Spinal cord (tissue), 10 donors: ENCODE measurements around the gene ACOXL. TPM values are rescaled to one million over a fixed set of nuclear protein-coding genes. Genes with fewer than 3 reads are reported as not detected.

ENCODE experiments used
- DNase-seq, 6 donors: peaks; one replicate each; pipeline versions ENCODE4 v3.0.0 to v3.0.0-alpha.2; 2013 to 2015; ENCODE audit warnings: low spot score in 6 of 6, low read depth in 4 of 6
- H3K27ac ChIP-seq: one replicate; pipeline ENCODE4 v1.5.1; 2013; ENCODE audit warnings: low read depth, low read length, control low read depth
- H3K27me3 ChIP-seq: one replicate; pipeline ENCODE4 v1.6.1; 2013; ENCODE audit warnings: low read length; ENCODE audit not compliant: control insufficient read depth, insufficient read depth
- H3K36me3 ChIP-seq: one replicate; pipeline ENCODE4 v1.6.1; 2013; ENCODE audit warnings: low read length; ENCODE audit not compliant: control insufficient read depth, insufficient read depth
- H3K4me1 ChIP-seq: one replicate; pipeline ENCODE4 v1.6.1; 2013; ENCODE audit warnings: low read length; ENCODE audit not compliant: control insufficient read depth, insufficient read depth
- H3K4me3 ChIP-seq: one replicate; pipeline ENCODE4 v1.5.1; 2013; ENCODE audit warnings: low read depth, low read length, control low read depth
- H3K9me3 ChIP-seq: one replicate; pipeline ENCODE4 v1.6.1; 2013; ENCODE audit warnings: low read length; ENCODE audit not compliant: control insufficient read depth, insufficient read depth
- WGBS: methylation state at CpG from one replicate; pipeline ENCODE4 v1.1.5; 2013; ENCODE audit warnings: missing lambda C conversion rate; ENCODE audit not compliant: insufficient coverage; 5-methylcytosine and 5-hydroxymethylcytosine counted together
- polyA plus RNA-seq, 2 donors: library from polyadenylated mRNA; unstranded; fragments of 120-200 nt; gene quantifications; one replicate each; pipeline ENCODE4 v1.2.1, GENCODE V29; 2013; ENCODE audit not compliant: insufficient read length in 2 of 2
- total RNA-seq, 2 donors: library from RNA; depleted of rRNA in 1 of 2; stranded (reverse); fragments of 120-200 nt in 1 of 2; fragments of >200 nt in 1 of 2; gene quantifications; one replicate each; pipeline versions ENCODE4 v1.2.3 to v1.2.4, GENCODE V29; 2013 to 2014
- donor health status: healthy.

Gene ACOXL
- total and polyA plus RNA-seq, 4 donors = 0.06 to 0.45 (median 0.26) TPM

DNA sequence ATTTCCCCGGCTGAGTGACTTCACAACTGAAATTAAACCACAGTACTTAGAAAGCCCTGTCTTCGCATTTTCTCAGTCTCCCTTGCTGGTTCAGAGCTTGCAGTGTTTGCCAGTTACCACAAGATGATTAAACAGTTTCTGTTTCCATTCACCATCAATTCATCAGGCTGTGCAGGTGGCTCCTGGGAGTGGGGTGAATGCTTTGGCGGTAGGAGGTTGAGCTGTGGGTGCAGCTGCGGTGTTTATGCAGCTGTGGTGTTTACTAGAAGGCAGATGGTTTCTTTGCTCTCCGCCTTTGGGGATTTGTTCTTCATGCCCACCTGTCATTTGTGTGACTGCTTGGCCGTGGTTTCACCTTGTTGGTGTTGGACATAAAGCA is 16.1 kb downstream of the ACOXL start:
- Histone ChIP-seq H3K36me3 (no peaks in the 10 kb centered on the region), H3K27ac (no peak overlapping the region), H3K4me3 (no peak overlapping the region), H3K4me1 (peaks cover 12% of the 10 kb centered on the region), H3K27me3 (no peaks in the 10 kb centered on the region), H3K9me3 (no peaks in the 10 kb centered on the region)
- 22% methylated on average over 4 of the region's 6 CpGs for WGBS
- DNase-seq = peak in 2 of 6 donors; percentile 23 to 76

DNA sequence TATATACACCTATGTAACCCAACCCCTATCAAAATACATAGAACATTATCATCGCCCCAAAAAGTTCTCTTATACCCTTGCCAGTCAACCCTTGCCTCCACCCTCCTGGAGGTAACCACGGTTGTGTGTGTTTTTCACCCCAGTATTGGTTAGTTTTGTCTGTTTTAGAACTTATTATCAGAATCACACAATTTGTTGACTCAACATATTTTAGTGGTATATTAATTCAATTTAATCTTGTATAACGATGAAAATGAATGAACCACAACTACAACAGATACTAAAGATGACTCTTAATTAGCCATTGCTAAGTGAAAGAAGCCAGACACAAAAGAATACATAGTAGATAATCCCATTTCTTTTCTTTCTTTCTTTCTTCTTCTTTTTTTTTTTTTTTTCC is 19.3 kb downstream of the ACOXL start:
- Histone ChIP-seq H3K27me3 (no peaks in the 10 kb centered on the region), H3K27ac (no peak overlapping the region), H3K4me3 (no peak overlapping the region), H3K4me1 (peaks cover 12% of the 10 kb centered on the region), H3K9me3 (no peaks in the 10 kb centered on the region), H3K36me3 (no peaks in the 10 kb centered on the region)
- no CpG with 5 or more reads among the region's 3 CpGs for WGBS
- no peak for DNase-seq

DNA sequence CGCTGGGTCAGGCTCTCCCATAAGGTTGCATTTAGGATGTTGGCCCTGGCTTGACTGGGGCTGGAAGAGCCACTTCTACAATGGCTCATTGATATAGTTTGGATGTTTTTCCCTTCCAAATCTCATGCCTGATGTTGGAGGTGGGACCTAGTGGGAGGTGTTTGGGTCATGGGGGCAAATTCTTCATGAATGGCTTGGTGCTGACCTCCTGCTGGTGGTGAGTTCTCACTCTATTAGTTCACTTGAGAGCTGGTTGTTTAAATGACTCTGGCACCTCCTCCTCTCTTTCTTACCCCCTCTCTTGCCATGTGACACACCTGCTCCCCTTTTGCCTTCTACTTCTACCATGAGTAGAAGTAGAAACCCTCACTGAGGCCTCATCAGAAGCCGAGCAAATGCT is 20.5 kb downstream of the ACOXL start:
- Histone ChIP-seq H3K27me3 (no peaks in the 10 kb centered on the region), H3K36me3 (no peaks in the 10 kb centered on the region), H3K27ac (no peak overlapping the region), H3K4me1 (peaks cover 8% of the 10 kb centered on the region), H3K9me3 (no peaks in the 10 kb centered on the region), H3K4me3 (no peak overlapping the region)
- no peak for DNase-seq
- WGBS = 100% methylated on average over 2 of the region's 2 CpGs

DNA sequence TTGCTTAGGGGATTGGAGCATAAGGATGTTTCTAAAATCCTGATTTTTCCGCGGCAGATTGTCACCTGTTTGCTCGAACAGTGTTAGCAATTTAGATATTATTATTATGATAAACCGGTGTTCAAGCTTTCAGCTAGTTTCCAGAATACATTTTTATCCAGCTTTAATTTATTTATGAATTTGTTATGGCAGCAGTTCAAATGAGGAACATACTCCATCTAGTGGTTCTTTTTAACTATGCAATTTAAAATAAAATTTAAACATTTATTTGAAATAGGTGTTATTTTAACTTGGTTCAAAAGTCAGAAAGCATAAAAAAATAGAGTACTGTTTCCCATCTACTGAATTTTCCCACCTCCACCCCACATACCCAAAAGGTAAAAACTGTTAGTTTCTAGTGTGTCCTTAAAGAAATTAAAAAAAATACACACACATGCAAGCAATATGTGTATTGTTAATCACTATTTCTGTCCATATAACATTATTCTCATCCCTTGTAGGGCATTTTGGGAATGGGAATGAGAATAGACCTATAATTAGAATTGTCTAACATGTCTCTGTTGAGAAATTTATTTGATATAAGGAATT is 23.2 kb downstream of the ACOXL start:
- H3K27me3 ChIP-seq = no peaks in the 10 kb centered on the region
- WGBS = no CpG with 5 or more reads among the region's 4 CpGs

DNA sequence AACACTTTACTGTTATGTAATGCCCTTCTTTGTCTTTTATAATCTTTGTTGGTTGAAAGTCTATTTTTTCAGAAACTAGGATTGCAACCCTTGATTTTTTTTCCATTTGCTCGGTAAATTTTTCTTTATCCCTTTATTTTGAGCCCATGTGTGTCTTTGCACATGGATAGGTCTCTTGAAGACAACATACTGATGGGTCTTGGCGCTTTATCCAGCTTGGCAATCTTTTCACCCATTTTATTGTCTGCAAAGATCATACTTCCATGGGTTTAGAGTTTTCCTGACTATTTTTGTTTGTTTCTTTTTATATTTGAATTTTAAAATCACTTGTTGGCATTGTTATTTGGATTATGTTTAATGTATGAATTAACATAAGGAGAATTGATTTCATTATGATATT is 27.0 kb downstream of the ACOXL start:
- Histone ChIP-seq H3K9me3 (no peaks in the 10 kb centered on the region), H3K27me3 (no peaks in the 10 kb centered on the region), H3K4me3 (no peak overlapping the region), H3K27ac (no peak overlapping the region), H3K36me3 (no peaks in the 10 kb centered on the region), H3K4me1 (no peaks in the 10 kb centered on the region)
- DNase-seq = no peak
- WGBS = no CpG with 5 or more reads among the region's 2 CpGs

More for the DNA sequence above, 23.2 kb downstream of the ACOXL start:
- DNase-seq = peak in 2 of 6 donors; percentile 26 to 61
- H3K4me1 ChIP-seq = no peaks in the 10 kb centered on the region
- no peak overlapping the region for H3K27ac ChIP-seq
- no peak overlapping the region for H3K4me3 ChIP-seq
- no peaks in the 10 kb centered on the region for H3K9me3 ChIP-seq
- H3K36me3 ChIP-seq = no peaks in the 10 kb centered on the region

DNA sequence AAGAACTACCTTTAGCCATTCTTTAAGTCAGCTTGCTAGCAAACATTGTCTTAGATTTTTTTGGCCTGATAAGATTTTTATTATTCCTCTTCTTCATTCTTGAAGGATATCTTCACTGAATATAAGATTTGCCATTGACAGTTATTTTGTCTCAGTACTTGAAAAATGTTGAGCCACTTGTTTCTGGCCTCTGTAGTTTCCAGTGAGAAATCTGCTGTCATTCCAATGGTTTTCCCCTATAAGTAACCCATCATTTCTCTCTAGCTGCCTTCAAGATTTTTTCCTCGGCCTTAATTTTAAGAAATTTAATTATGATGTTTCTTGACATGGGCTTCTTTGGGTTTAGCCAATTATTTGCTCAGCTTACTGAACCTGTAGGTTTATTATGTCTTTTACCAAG is 32.6 kb downstream of the ACOXL start:
- Histone ChIP-seq H3K27ac (no peak overlapping the region), H3K36me3 (no peaks in the 10 kb centered on the region), H3K4me1 (peaks cover 2% of the 10 kb centered on the region), H3K9me3 (no peaks in the 10 kb centered on the region), H3K27me3 (no peaks in the 10 kb centered on the region), H3K4me3 (no peak overlapping the region)
- no peak for DNase-seq
- no CpG with 5 or more reads among the region's 1 CpG for WGBS

DNA sequence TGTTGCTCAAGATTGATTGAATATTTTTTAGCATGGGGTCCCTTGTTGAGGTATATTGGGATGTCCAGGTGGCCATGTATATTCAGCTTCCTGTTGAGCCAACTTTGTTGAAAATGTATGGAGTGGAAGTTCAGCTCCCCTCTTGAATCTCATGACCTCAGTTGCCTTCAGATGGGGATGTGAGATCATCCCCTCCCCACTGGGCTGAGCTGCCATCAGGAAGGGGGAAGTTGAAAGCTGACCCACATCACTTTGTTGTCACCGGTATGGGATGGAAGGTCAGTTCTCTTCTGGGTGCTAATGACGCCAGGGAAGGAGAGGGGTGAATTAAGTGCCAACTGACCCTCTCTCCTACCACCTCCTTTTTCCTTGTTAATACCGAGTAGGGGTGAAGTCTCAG is 33.9 kb downstream of the ACOXL start:
- H3K27ac ChIP-seq = no peak overlapping the region
- H3K9me3 ChIP-seq = no peaks in the 10 kb centered on the region
- H3K36me3 ChIP-seq = no peaks in the 10 kb centered on the region
- no CpG with 5 or more reads among the region's 3 CpGs for WGBS
- no peaks in the 10 kb centered on the region for H3K27me3 ChIP-seq
- DNase-seq = no peak
- no peak overlapping the region for H3K4me3 ChIP-seq
- peaks cover 15% of the 10 kb centered on the region for H3K4me1 ChIP-seq

DNA sequence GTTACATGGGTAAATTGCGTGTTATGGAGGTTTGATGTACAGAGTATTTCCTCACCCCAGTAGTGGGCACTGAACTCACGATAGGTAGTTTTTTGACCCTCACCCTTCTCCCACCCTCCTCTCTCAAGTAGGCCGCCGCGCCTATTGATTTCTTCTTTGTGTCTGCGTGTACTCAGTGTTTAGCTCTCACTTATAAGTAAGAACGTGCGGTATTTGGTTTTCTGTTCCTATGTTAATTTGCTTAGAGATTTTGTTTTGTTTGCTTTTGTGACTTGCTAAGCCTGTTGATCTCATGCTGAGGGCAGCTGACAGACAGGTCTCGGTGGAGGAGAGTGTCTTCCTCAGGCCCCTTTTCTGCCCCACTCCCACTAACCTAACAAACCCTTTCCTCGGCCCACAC is 36.2 kb downstream of the ACOXL start:
- peaks cover 20% of the 10 kb centered on the region for H3K4me1 ChIP-seq
- H3K9me3 ChIP-seq = no peaks in the 10 kb centered on the region
- DNase-seq = no peak
- no CpG with 5 or more reads among the region's 10 CpGs for WGBS
- H3K36me3 ChIP-seq = no peaks in the 10 kb centered on the region
- H3K27me3 ChIP-seq = no peaks in the 10 kb centered on the region
- no peak overlapping the region for H3K27ac ChIP-seq
- no peak overlapping the region for H3K4me3 ChIP-seq

DNA sequence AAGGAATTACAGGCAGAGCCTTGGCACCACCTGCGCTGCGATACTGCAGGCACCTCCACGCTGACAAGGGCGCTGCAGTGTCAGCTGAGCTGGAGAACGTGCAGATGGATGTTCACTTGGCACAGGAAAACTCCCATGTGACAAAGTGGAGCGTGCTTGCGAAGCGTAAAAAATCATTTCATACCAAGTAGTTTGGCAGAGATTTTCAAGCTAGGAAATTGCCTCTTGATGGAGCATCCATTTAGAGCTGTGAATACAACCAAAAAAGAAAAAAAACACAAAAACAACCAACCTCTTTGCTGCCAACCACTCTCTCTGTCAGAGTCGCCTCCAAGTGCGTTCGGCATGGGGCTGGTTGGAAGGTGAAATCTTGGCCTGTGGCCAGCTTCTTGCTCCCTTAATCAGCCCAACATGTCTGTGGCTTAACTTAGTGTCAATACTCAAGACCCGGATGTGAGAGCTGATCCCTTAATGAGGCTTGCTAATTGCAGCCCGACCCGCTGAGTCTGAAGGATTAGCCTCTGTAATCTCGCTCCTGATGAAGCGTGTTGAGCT is 38.1 kb downstream of the ACOXL start:
- DNase-seq = peak in 2 of 6 donors; percentile 90 to 92

DNA sequence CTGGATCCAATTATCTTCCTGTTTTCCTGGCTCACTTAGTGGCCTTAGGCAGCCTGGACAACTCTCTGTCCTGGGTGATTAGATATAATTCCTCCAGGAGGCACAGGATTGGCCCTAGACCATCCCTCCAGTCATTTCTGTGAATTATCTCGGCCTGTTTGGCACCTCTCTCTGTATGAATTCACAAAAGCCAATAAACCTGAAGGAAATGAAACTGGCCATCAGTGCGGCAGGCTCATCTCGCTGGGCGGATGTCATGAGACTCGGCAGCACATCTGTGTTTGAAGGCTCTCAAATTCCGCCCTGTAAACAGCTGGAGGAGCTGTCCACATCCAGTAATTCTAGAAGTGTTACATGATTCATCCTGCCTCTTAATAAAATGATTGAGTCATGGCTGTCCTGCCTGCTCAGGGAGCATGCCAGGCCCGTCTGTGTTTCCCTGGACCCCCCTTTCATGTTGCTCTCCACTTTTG is 38.6 kb downstream of the ACOXL start:
- peaks cover 24% of the 10 kb centered on the region for H3K4me1 ChIP-seq
- H3K9me3 ChIP-seq = no peaks in the 10 kb centered on the region
- H3K4me3 ChIP-seq = no peak overlapping the region
- H3K36me3 ChIP-seq = no peaks in the 10 kb centered on the region
- no peaks in the 10 kb centered on the region for H3K27me3 ChIP-seq
- no peak for DNase-seq
- 30% methylated on average over 6 of the region's 7 CpGs for WGBS
- H3K27ac ChIP-seq = peak overlapping the region; percentile 58

More for the DNA sequence above, 38.1 kb downstream of the ACOXL start:
- Histone ChIP-seq H3K27ac (peak overlapping the region; percentile 58), H3K36me3 (no peaks in the 10 kb centered on the region), H3K9me3 (no peaks in the 10 kb centered on the region), H3K4me3 (no peak overlapping the region), H3K4me1 (peaks cover 24% of the 10 kb centered on the region), H3K27me3 (no peaks in the 10 kb centered on the region)
- WGBS = 18% methylated on average over 13 of the region's 16 CpGs
